ENCODE measurements around the gene CAMK2D. TPM values are rescaled to one million over a fixed set of nuclear protein-coding genes. Genes with fewer than 3 reads are reported as not detected.
A peak's percentile ranks its signal among the peaks of the same experiment; 100 is the strongest.

CAMK2D gene
- polyA plus RNA-seq, 6 donors from 2014 or later: 75.5 to 84.9 (median 81.8) TPM

GRCh38 chr4:113636877-113637276 is 124.7 kb downstream of the CAMK2D start:
- peaks cover 50 to 81% (median 67%) of the 10 kb centered on the region in 3 donors for H3K4me1 Mint-ChIP-seq
- peaks cover 8 to 10% of the 10 kb centered on the region in 2 donors for H3K36me3 Mint-ChIP-seq
- H3K9me3 Mint-ChIP-seq: peaks cover 0 to 10% (median 5%) of the 10 kb centered on the region in 7 donors
- H3K27me3 Mint-ChIP-seq: no peaks in the 10 kb centered on the region
- peak; percentile 47 to 55 for ATAC-seq (ENCODE audit: low read depth in 2 of 2)
- DNase-seq: peak; percentile 51
- H3K4me3 Mint-ChIP-seq: peak overlapping the region; percentile 44 to 81 (median 64)
- peak overlapping the region; percentile 86 to 96 (median 94) for H3K27ac Mint-ChIP-seq

- peaks cover 53 to 80% (median 72%) of the 10 kb centered on the region in 3 donors for H3K4me1 Mint-ChIP-seq
- no peaks in the 10 kb centered on the region for H3K27me3 Mint-ChIP-seq
Observed at GRCh38 chr4:113636438-113636818, 125.1 kb downstream of the CAMK2D start.

GRCh38 chr4:113635739-113636437 is 125.7 kb downstream of the CAMK2D start:
- H3K4me1 Mint-ChIP-seq: peaks cover 53 to 82% (median 71%) of the 10 kb centered on the region in 3 donors
- H3K27me3 Mint-ChIP-seq: no peaks in the 10 kb centered on the region
- H3K36me3 Mint-ChIP-seq: peaks cover 8 to 10% of the 10 kb centered on the region in 2 donors
- peak overlapping the region; percentile 44 to 81 (median 64) for H3K4me3 Mint-ChIP-seq
- peaks cover 0 to 10% (median 5%) of the 10 kb centered on the region in 7 donors for H3K9me3 Mint-ChIP-seq
- H3K27ac Mint-ChIP-seq: peak overlapping the region; percentile 86 to 96 (median 94)
- no peak for DNase-seq
- no peak for ATAC-seq (ENCODE audit: low read depth in 2 of 2)

More at GRCh38 chr4:113636438-113636818, 125.1 kb downstream of the CAMK2D start:
- H3K9me3 Mint-ChIP-seq: peaks cover 0 to 10% (median 5%) of the 10 kb centered on the region in 7 donors
- ATAC-seq (ENCODE audit: low read depth in 2 of 2): peak; percentile 71 to 76
- H3K4me3 Mint-ChIP-seq: peak overlapping the region; percentile 44 to 81 (median 64)
- peak overlapping the region; percentile 86 to 96 (median 94) for H3K27ac Mint-ChIP-seq
- DNase-seq: peak; percentile 66
- H3K36me3 Mint-ChIP-seq: peaks cover 8 to 10% of the 10 kb centered on the region in 2 donors

- no peaks in the 10 kb centered on the region for H3K27me3 Mint-ChIP-seq
- DNase-seq: no peak
- peaks cover 0 to 10% (median 5%) of the 10 kb centered on the region in 7 donors for H3K9me3 Mint-ChIP-seq
- H3K4me1 Mint-ChIP-seq: peaks cover 37 to 78% (median 55%) of the 10 kb centered on the region in 3 donors
- ATAC-seq (ENCODE audit: low read depth in 2 of 2): no peak
- peak overlapping the region in 5 of 6 donors; percentile 43 to 88 (median 65) for H3K27ac Mint-ChIP-seq
- H3K36me3 Mint-ChIP-seq: peaks cover 10 to 12% of the 10 kb centered on the region in 2 donors
- H3K4me3 Mint-ChIP-seq: peak overlapping the region in 2 of 8 donors; percentile 6 to 41
Observed at GRCh38 chr4:113634081-113634969, 127.2 kb downstream of the CAMK2D start.

- H3K4me3 Mint-ChIP-seq: no peak overlapping the region
- peaks cover 34 to 69% (median 46%) of the 10 kb centered on the region in 3 donors for H3K4me1 Mint-ChIP-seq
Observed at GRCh38 chr4:113633467-113633866, 128.1 kb downstream of the CAMK2D start.

DNA sequence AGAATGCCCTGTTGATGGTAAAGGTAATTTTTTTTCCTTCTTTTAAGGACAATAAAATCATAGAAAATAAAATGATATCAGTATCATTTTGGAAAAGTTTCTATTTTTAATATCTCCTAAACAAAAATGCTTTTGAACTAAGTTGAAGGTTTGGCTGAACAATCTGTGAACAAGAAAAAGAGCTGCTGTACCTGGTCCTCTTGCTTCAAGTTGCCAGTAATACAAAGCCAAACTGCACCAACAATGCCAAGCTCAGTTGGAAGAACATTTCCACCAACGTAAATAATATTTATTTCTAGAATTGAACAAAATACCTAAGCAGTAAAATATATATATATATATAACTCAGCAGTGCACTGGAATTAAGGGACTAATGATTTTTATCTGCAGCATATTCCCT is 132.8 kb downstream of the CAMK2D start:
- DNase-seq (no peak), ATAC-seq (ENCODE audit: low read depth in 2 of 2) (no peak)
- Mint-ChIP-seq H3K4me3 (no peak overlapping the region), H3K9me3 (peaks cover 0 to 3% (median 0%) of the 10 kb centered on the region in 7 donors), H3K4me1 (peaks cover 40 to 75% (median 53%) of the 10 kb centered on the region in 3 donors), H3K36me3 (peaks cover 9 to 14% of the 10 kb centered on the region in 2 donors), H3K27ac (peak overlapping the region in 1 of 6 donors; percentile 58), H3K27me3 (no peaks in the 10 kb centered on the region)

More at GRCh38 chr4:113633467-113633866, 128.1 kb downstream of the CAMK2D start:
- peaks cover 10 to 12% of the 10 kb centered on the region in 2 donors for H3K36me3 Mint-ChIP-seq
- no peaks in the 10 kb centered on the region for H3K27me3 Mint-ChIP-seq
- peak overlapping the region in 5 of 6 donors; percentile 11 to 64 (median 31) for H3K27ac Mint-ChIP-seq
- H3K9me3 Mint-ChIP-seq: peaks cover 0 to 10% (median 5%) of the 10 kb centered on the region in 7 donors
- DNase-seq (no peak), ATAC-seq (ENCODE audit: low read depth in 2 of 2) (no peak)

- ATAC-seq (ENCODE audit: low read depth in 2 of 2) (no peak), DNase-seq (no peak)
- Mint-ChIP-seq H3K9me3 (peaks cover 0 to 3% (median 0%) of the 10 kb centered on the region in 7 donors), H3K36me3 (peaks cover 9 to 14% of the 10 kb centered on the region in 2 donors), H3K27ac (peak overlapping the region in 3 of 6 donors; percentile 25 to 84 (median 39)), H3K4me3 (peak overlapping the region in 1 of 8 donors; percentile 61), H3K4me1 (peaks cover 38 to 68% (median 52%) of the 10 kb centered on the region in 3 donors), H3K27me3 (no peaks in the 10 kb centered on the region)
Observed at GRCh38 chr4:113627321-113627720, 134.2 kb downstream of the CAMK2D start.

DNA sequence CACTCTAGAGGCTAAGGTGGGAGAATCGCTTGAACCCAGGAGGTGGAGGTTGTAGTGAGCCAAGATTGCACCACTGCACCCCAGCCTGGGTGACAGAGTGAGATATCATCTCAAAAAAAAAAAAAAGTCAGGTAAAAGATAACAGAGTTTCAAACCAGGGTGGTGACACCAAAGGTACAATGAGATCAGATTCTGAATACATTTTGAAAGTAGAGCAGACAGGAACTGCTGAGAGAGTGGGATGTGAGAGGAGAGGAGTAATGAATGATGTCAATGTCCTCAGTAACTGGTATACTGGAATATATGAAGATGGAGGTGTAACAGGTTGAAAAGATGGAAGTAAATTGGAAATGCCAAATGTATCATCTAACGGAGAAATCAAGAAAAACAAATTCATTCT is 135.6 kb downstream of the CAMK2D start:
- Mint-ChIP-seq H3K36me3 (peaks cover 9 to 20% of the 10 kb centered on the region in 2 donors), H3K27me3 (no peaks in the 10 kb centered on the region), H3K27ac (peak overlapping the region in 5 of 6 donors; percentile 5 to 42 (median 14)), H3K9me3 (peaks cover 0 to 3% (median 0%) of the 10 kb centered on the region in 7 donors), H3K4me1 (peaks cover 41 to 71% (median 56%) of the 10 kb centered on the region in 3 donors), H3K4me3 (peak overlapping the region in 3 of 8 donors; percentile 1 to 16 (median 5))
- ATAC-seq (ENCODE audit: low read depth in 2 of 2): no peak
- DNase-seq: no peak

- Mint-ChIP-seq H3K27ac (no peak overlapping the region), H3K27me3 (no peaks in the 10 kb centered on the region), H3K4me3 (peak overlapping the region in 1 of 8 donors; percentile 74), H3K36me3 (peaks cover 9 to 16% of the 10 kb centered on the region in 2 donors), H3K9me3 (peaks cover 0 to 3% (median 0%) of the 10 kb centered on the region in 7 donors), H3K4me1 (peaks cover 42 to 61% (median 59%) of the 10 kb centered on the region in 3 donors)
- no peak for ATAC-seq (ENCODE audit: low read depth in 2 of 2)
- DNase-seq: no peak
Observed at GRCh38 chr4:113623274-113623894, 138.2 kb downstream of the CAMK2D start.

DNA sequence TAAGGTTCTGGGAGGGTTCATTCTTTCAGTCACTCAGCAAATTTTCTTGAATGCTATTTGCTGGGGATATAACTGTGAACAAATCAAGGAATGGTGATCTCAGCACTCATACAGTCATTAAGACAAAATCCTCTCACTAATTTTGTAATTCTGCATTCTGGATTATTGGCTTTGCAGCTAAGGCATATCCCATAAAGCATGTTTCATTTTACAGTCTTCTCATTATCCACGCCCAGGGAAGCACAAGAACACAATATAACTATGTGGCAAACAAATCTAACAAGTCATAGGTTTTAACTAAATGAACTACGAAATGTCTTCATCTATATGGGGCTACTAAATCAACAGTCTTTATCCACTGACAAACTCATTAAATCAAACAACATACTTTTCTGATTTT is 139.9 kb downstream of the CAMK2D start:
- peaks cover 0 to 3% (median 0%) of the 10 kb centered on the region in 7 donors for H3K9me3 Mint-ChIP-seq
- H3K4me1 Mint-ChIP-seq: peaks cover 39 to 57% (median 47%) of the 10 kb centered on the region in 3 donors
- peak overlapping the region in 4 of 6 donors; percentile 9 to 87 (median 38) for H3K27ac Mint-ChIP-seq
- H3K27me3 Mint-ChIP-seq: no peaks in the 10 kb centered on the region
- H3K4me3 Mint-ChIP-seq: peak overlapping the region in 2 of 8 donors; percentile 26 to 29
- H3K36me3 Mint-ChIP-seq: peaks cover 9 to 16% of the 10 kb centered on the region in 2 donors
- ATAC-seq (ENCODE audit: low read depth in 2 of 2) (no peak), DNase-seq (no peak)

DNA sequence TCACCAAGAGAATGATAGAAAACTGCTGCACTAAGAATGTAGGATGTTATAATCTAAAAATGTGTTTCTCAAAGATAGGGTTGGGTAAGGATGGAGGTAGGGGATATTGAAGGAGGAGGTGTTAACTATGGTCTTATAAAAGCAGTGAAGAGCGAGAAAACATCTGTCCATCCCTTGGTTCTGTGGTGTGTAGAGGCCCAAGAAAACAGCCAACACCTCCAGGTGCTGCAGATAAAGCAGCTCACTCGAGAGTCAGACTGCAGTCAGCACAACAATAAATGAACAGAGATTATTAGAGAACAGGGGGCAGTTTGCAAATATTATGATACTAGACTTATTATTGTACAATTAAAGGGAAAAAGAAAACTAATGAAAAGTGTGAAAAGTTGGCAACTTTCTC is 141.5 kb downstream of the CAMK2D start:
- Mint-ChIP-seq H3K4me3 (no peak overlapping the region), H3K27me3 (no peaks in the 10 kb centered on the region), H3K36me3 (peaks cover under 1 to 6% of the 10 kb centered on the region in 2 donors), H3K27ac (no peak overlapping the region), H3K9me3 (no peaks in the 10 kb centered on the region), H3K4me1 (peaks cover 35 to 54% (median 44%) of the 10 kb centered on the region in 3 donors)
- DNase-seq: no peak
- ATAC-seq (ENCODE audit: low read depth in 2 of 2): no peak

DNA sequence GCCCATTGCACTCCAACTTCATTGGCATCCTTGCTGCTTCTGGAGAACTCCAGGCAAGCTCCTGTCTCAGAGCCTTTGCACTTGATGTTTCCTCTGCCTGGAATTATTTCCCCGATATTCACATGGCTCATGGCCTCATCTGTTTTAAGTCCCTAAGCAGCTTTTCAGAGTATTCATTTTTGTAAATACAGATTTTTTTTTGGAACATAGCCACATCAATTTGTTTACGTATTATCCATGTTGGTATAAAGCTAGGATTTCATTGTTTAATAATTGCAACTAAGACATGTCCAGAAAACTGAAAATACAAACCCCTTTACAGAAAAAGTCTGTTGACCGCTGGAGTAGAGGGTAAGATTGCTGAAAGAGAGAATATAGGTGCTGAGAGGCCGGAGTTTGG is 142.0 kb downstream of the CAMK2D start:
- DNase-seq (no peak), ATAC-seq (ENCODE audit: low read depth in 2 of 2) (no peak)
- peaks cover 40 to 57% (median 44%) of the 10 kb centered on the region in 3 donors for H3K4me1 Mint-ChIP-seq
- peaks cover 0 to 6% of the 10 kb centered on the region in 2 donors for H3K36me3 Mint-ChIP-seq
- no peak overlapping the region for H3K27ac Mint-ChIP-seq
- no peak overlapping the region for H3K4me3 Mint-ChIP-seq
- no peaks in the 10 kb centered on the region for H3K9me3 Mint-ChIP-seq
- H3K27me3 Mint-ChIP-seq: no peaks in the 10 kb centered on the region
